A673 (cell line): ENCODE data around the gene FHL2. TPM values are rescaled to one million over a fixed set of nuclear protein-coding genes. Genes with fewer than 3 reads are reported as not detected.
A peak's percentile ranks its signal among the peaks of the same experiment; 100 is the strongest.

Source experiments
- BruUV-seq: library from RNA; stranded (reverse); fragments of 400-500 nt; replicated peaks from 2 replicates; lab custom pipeline; 2021; lab: Mats Ljungman, UMichigan
- CTCF ChIA-PET: fragments of 300-600 bp; sonication (Branson Sonifier 250); formaldehyde crosslinking; loops from one replicate; lab custom pipeline; 2022; ENCODE audit warnings: antibody characterized with exemption; lab: Charles Lee
- POLR2A ChIA-PET: fragments of 300-600 bp; sonication (Branson Sonifier 250); formaldehyde crosslinking; loops from one replicate; lab custom pipeline; 2022; ENCODE audit warnings: antibody characterized with exemption; ENCODE audit not compliant: low non-redundant PET; lab: Charles Lee
- DNase-seq: peaks from one replicate; pipeline ENCODE4 v3.0.0-alpha.2; 2015; ENCODE audit warnings: low spot score
- H3K27ac ChIP-seq: fragments of 200-600 bp; sonication (generic); 2 replicates; pipeline ENCODE4 v1.5.1; 2016; ENCODE audit warnings: mixed run types, low read depth, mild to moderate bottlenecking, mixed read lengths, antibody characterized with exemption, low read length; ENCODE audit not compliant: poor library complexity, severe bottlenecking
- H3K27me3 ChIP-seq: fragments of 200-600 bp; sonication (generic); replicated peaks from 2 replicates; pipeline ENCODE4 v1.6.1; 2017; ENCODE audit warnings: mixed run types, low read depth, mild to moderate bottlenecking, mixed read lengths, antibody characterized with exemption, low read length; ENCODE audit not compliant: insufficient read depth, poor library complexity
- H3K36me3 ChIP-seq: fragments of 200-600 bp; sonication (generic); 2 replicates; pipeline ENCODE4 v1.6.1; 2016; ENCODE audit warnings: mixed run types, mild to moderate bottlenecking, mixed read lengths, antibody characterized with exemption, low read length; ENCODE audit not compliant: insufficient read depth, poor library complexity, severe bottlenecking
- H3K4me1 ChIP-seq: fragments of 200-600 bp; sonication (generic); 2 replicates; pipeline ENCODE4 v1.6.1; 2017; ENCODE audit warnings: mixed run types, mild to moderate bottlenecking, mixed read lengths, antibody characterized with exemption, low read length; ENCODE audit not compliant: insufficient read depth, poor library complexity, severe bottlenecking
- H3K4me3 ChIP-seq: fragments of 200-600 bp; sonication (generic); 2 replicates; pipeline ENCODE4 v1.5.1; 2016; ENCODE audit warnings: low read depth, mixed run types, mild to moderate bottlenecking, mixed read lengths, low read length; ENCODE audit not compliant: poor library complexity, severe bottlenecking
- H3K9me3 ChIP-seq: fragments of 200-600 bp; sonication (generic); 2 replicates; pipeline ENCODE4 v1.6.1; 2016; ENCODE audit warnings: mixed run types, low read depth, mild to moderate bottlenecking, mixed read lengths, antibody characterized with exemption, low read length; ENCODE audit not compliant: poor library complexity, severe bottlenecking
- EZH2 ChIP-seq: fragments of 200-600 bp; sonication (generic); IDR thresholded peaks from 2 replicates; pipeline ENCODE4 v1.6.1; 2017; ENCODE audit warnings: borderline replicate concordance, low read depth, mild to moderate bottlenecking, mixed read lengths, antibody characterized with exemption, low read length; ENCODE audit not compliant: poor library complexity, severe bottlenecking
- intact Hi-C: fragments of 100-400 bp; cut with micrococcal nuclease; formaldehyde crosslinking; loops from one replicate; pipeline ENCODE4 v1.10.0; 2022; ENCODE audit not compliant: unreplicated experiment
- total RNA-seq: library from RNA; stranded (reverse); gene quantifications from 2 replicates; pipeline ENCODE4 v1.2.3, GENCODE V29; 2021
- TF ChIP-seq, protein P1 (sequence below): fragments of 300-800, 200-600 bp; sonication (generic); conservative IDR thresholded peaks from 2 replicates; pipeline ENCODE4 v1.5.1; 2017; ENCODE audit warnings: low read depth, mild to moderate bottlenecking, antibody characterized with exemption, low read length, moderate library complexity, mixed read lengths

The FHL2 gene
- total RNA-seq, 1 experiment from 2014 or later: 4.7 TPM

DNA sequence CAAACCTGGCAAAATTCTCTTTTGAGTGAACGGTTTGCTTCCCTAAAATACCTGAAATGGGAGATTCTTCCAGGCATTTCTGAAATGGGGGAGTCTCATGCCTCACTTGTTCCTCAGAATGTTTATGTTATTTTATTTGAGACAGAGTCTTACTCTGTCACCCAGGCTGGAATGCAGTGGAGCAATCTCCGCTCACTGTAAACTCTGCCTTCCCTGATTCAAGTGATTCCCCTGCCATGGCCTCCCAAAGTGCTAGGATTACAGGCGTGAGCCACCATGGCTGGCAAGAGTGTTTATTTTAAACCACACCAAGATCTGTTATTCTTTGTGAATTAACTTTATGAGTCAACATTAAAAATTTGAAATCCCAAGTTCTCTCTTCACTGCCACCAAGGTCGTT lies 6.4 kb upstream of the FHL2 start:
- no peak overlapping the region for H3K27ac ChIP-seq
- TF ChIP-seq EZH2: no peak
- TF ChIP-seq, protein P1, sequence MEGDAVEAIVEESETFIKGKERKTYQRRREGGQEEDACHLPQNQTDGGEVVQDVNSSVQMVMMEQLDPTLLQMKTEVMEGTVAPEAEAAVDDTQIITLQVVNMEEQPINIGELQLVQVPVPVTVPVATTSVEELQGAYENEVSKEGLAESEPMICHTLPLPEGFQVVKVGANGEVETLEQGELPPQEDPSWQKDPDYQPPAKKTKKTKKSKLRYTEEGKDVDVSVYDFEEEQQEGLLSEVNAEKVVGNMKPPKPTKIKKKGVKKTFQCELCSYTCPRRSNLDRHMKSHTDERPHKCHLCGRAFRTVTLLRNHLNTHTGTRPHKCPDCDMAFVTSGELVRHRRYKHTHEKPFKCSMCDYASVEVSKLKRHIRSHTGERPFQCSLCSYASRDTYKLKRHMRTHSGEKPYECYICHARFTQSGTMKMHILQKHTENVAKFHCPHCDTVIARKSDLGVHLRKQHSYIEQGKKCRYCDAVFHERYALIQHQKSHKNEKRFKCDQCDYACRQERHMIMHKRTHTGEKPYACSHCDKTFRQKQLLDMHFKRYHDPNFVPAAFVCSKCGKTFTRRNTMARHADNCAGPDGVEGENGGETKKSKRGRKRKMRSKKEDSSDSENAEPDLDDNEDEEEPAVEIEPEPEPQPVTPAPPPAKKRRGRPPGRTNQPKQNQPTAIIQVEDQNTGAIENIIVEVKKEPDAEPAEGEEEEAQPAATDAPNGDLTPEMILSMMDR: no peak
- H3K4me3 ChIP-seq: no peak overlapping the region
- H3K36me3 ChIP-seq: no peaks in the 10 kb centered on the region
- ChIA-PET CTCF (no interaction called here), POLR2A (no interaction called here)
- no peaks in the 10 kb centered on the region for H3K27me3 ChIP-seq
- DNase-seq: no peak
- no peaks in the 10 kb centered on the region for H3K4me1 ChIP-seq
- intact Hi-C loops: no loop called here
- BruUV-seq: no TSS peak
- H3K9me3 ChIP-seq: no peaks in the 10 kb centered on the region

DNA sequence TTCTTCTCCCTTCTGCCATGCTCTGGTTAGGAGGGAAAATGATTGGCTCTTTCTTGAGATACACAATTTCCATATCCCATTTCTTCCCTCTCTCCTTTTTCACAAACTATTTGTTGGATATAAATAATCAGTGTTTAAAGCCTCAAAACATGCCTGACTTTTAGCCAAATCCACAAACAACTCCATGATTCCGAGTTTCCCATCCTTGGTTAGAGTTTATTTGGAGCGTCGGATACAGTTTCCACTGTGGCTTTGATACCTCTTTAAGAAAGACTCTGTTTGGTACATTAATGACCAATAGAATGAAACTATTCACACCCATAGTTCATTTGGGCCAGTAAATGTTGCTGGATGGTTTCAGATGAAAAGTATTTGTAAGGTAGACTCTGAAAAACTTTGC lies 5.9 kb upstream of the FHL2 start:
- no peak for TF ChIP-seq EZH2
- TF ChIP-seq, protein P1: no peak
- ChIA-PET CTCF (no interaction called here), POLR2A (no interaction called here)
- Histone ChIP-seq H3K9me3 (no peaks in the 10 kb centered on the region), H3K27ac (no peak overlapping the region), H3K36me3 (no peaks in the 10 kb centered on the region), H3K4me3 (no peak overlapping the region), H3K27me3 (no peaks in the 10 kb centered on the region), H3K4me1 (no peaks in the 10 kb centered on the region)
- no TSS peak for BruUV-seq
- intact Hi-C loops: no loop called here
- DNase-seq: no peak

DNA sequence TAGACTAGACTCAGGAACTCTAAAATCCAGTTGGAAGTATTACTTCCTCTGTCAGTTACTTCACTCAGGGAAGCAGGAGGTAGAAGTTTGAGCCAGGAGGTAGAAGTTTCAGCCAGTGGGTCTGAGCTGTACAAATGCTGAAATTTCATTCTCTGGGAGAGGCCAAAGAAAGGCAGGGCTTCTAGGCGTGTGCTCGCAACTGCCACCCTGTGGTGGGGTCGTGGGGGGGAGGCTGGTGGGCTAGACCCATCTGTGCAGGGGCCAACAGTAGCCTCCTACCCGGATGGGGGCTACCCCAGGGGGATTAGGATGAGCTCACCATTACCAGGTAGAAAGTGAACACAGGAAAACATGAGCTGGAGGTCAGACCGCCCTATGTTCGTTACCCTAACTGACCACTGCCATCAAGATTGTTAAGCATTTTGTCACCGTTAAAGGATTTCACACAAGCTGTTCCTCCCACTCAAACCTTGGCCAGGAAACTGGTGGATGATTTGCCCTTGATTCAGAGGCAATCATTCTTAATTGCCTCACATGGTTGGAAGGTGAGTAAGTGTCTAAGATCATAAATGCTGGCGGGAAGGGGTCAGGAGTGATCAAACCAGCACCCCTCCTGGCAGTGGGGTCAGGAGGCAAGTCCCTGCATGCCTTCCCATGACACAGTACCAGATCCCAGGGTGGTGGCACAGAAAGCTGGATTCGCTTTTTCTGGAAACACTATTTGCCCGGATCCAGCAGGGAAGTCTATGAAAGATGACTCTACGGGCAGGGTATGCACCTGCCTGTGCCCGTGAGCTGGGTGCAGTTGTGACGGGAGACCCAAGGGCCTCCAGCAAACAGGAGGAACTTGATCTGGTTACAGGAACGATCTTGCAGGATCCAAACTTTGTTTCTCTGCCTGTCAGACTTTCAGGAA lies 5.2 kb upstream of the FHL2 start:
- no peak for DNase-seq
- Histone ChIP-seq H3K27ac (no peak overlapping the region), H3K27me3 (no peaks in the 10 kb centered on the region), H3K4me1 (no peaks in the 10 kb centered on the region), H3K36me3 (no peaks in the 10 kb centered on the region), H3K4me3 (no peak overlapping the region), H3K9me3 (no peaks in the 10 kb centered on the region)
- BruUV-seq: no TSS peak
- intact Hi-C loops: no loop called here
- ChIA-PET POLR2A (no interaction called here), CTCF (no interaction called here)
- no peak for TF ChIP-seq EZH2
- TF ChIP-seq, protein P1: peak; percentile 36
